SK-N-SH (cell line): ENCODE data around the gene TMEM255B. TPM values are rescaled to one million over a fixed set of nuclear protein-coding genes. Genes with fewer than 3 reads are reported as not detected.

Experiments
- CTCF ChIA-PET: fragments of 300-600, 350-600 bp; formaldehyde crosslinking; extraction: SDS; loops from one replicate; lab custom pipeline; 2021; lab: Yijun Ruan, JAX
- POLR2A ChIA-PET: fragments of 350-600 bp; sonication (Branson Sonifier 250); formaldehyde crosslinking; extraction: SDS; loops from one replicate; lab custom pipeline; 2020; ENCODE audit warnings: antibody characterized with exemption, inconsistent platforms; lab: Yijun Ruan, JAX
- DNase-seq: peaks from one replicate; pipeline ENCODE4 v3.0.0; 2012
- H2AFZ ChIP-seq: fragments of 200-600 bp; sonication (generic); 2 replicates; pipeline ENCODE4 v1.8.1; 2016; ENCODE audit warnings: antibody characterized with exemption, mild to moderate bottlenecking, low read depth
- H3F3A ChIP-seq: fragments of 200-600 bp; sonication (generic); replicated peaks from 2 replicates; pipeline ENCODE3; 2016; ENCODE audit warnings: antibody characterized with exemption, mild to moderate bottlenecking; ENCODE audit not compliant: insufficient read depth
- H3K27ac ChIP-seq, 2 experiments: fragments of 200-500 bp in 1 of 2; fragments of 200-600 bp in 1 of 2; sonication (Bioruptor generic) in 1 of 2; sonication (generic), shearing (Covaris generic) in 1 of 2; 2 replicates each; pipeline versions ENCODE4 v1.5.1 to v1.6.1; 2014 to 2016; ENCODE audit warnings: low read depth in 2 of 2, inconsistent platforms in 1 of 2, low read length in 1 of 2, mild to moderate bottlenecking in 1 of 2, mixed read lengths in 1 of 2
- H3K27me3 ChIP-seq: fragments of 200-600 bp; sonication (generic), shearing (Covaris generic); 2 replicates; pipeline ENCODE4 v1.6.1; 2016; ENCODE audit warnings: mixed run types; ENCODE audit not compliant: insufficient read depth
- H3K36me3 ChIP-seq, 2 experiments: fragments of 200-500 bp in 1 of 2; fragments of 200-600 bp in 1 of 2; sonication (Bioruptor generic) in 1 of 2; sonication (generic) in 1 of 2; replicated peaks in 1 of 2; 2 replicates each; pipeline versions ENCODE3 to v1.5.1; 2014 to 2016; ENCODE audit warnings: low read length in 1 of 2, mild to moderate bottlenecking in 1 of 2; ENCODE audit not compliant: insufficient read depth in 2 of 2, control insufficient read depth in 1 of 2
- H3K4me1 ChIP-seq, 2 experiments: fragments of 200-500 bp in 1 of 2; fragments of 200-600 bp in 1 of 2; sonication (Bioruptor generic) in 1 of 2; sonication (generic), shearing (Covaris generic) in 1 of 2; 2 replicates each; pipeline versions ENCODE4 v1.5.1 to v1.6.1; 2014 to 2016; ENCODE audit warnings: low read depth in 1 of 2, low read length in 1 of 2, mixed run types in 1 of 2; ENCODE audit not compliant: insufficient read depth in 2 of 2, control insufficient read depth in 1 of 2
- H3K4me2 ChIP-seq: fragments of 200-600 bp; sonication (generic), shearing (Covaris generic); 2 replicates; pipeline ENCODE4 v1.6.1; 2017; ENCODE audit warnings: mixed run types
- H3K4me3 ChIP-seq, 2 experiments: fragments of 200-500 bp in 1 of 2; fragments of 200-600 bp in 1 of 2; sonication (Bioruptor generic) in 1 of 2; sonication (generic), shearing (Covaris generic) in 1 of 2; 2 replicates each; pipeline versions ENCODE4 v1.5.1 to v1.8.1; 2014 to 2016; ENCODE audit warnings: low read depth in 2 of 2, inconsistent platforms in 1 of 2, low read length in 1 of 2, mild to moderate bottlenecking in 1 of 2, mixed read lengths in 1 of 2, moderate library complexity in 1 of 2
- H3K79me2 ChIP-seq: fragments of 200-600 bp; sonication (generic); 2 replicates; pipeline ENCODE4 v1.8.1; 2017; ENCODE audit warnings: mild to moderate bottlenecking; ENCODE audit not compliant: insufficient read depth
- H3K9ac ChIP-seq: fragments of 200-600 bp; sonication (generic); 2 replicates; pipeline ENCODE4 v1.6.1; 2017; ENCODE audit warnings: mixed run types
- H3K9me2 ChIP-seq: fragments of 200-600 bp; sonication (generic); 2 replicates; pipeline ENCODE4 v1.6.1; 2017; ENCODE audit warnings: mixed run types
- H3K9me3 ChIP-seq: fragments of 200-600 bp; sonication (generic); 2 replicates; pipeline ENCODE4 v1.6.1; 2017; ENCODE audit warnings: mixed run types, mild to moderate bottlenecking, moderate library complexity
- H4K20me1 ChIP-seq: fragments of 200-600 bp; sonication (generic); 2 replicates; pipeline ENCODE4 v1.6.1; 2017; ENCODE audit warnings: mild to moderate bottlenecking, mixed run types; ENCODE audit not compliant: insufficient read depth
- CHD2 ChIP-seq: fragments of 150-350 bp; IDR thresholded peaks from 2 replicates; pipeline ENCODE4 v1.6.1; 2018; ENCODE audit warnings: low read length; ENCODE audit not compliant: partially characterized antibody
- ELF1 ChIP-seq: IDR thresholded peaks from 2 replicates; pipeline ENCODE4 v1.4.0; 2012
- EP300 ChIP-seq, 2 experiments: IDR thresholded peaks; 2 replicates each; pipeline versions ENCODE4 v1.4.0 to v1.6.1; 2012; ENCODE audit warnings: borderline replicate concordance in 1 of 2, low read depth in 1 of 2, low read length in 1 of 2
- EZH2phosphoT487 ChIP-seq: fragments of 200-600 bp; sonication (generic); IDR thresholded peaks from 2 replicates; pipeline ENCODE4 v1.6.1; 2017; ENCODE audit warnings: low read depth, mixed run types, mild to moderate bottlenecking, antibody characterized with exemption, moderate library complexity, borderline replicate concordance
- GABPA ChIP-seq: IDR thresholded peaks from 2 replicates; pipeline ENCODE4 v1.4.0; 2012; ENCODE audit warnings: low read depth, mild to moderate bottlenecking
- JUND ChIP-seq: IDR thresholded peaks from 2 replicates; pipeline ENCODE4 v1.4.0; 2012
- MAX ChIP-seq: IDR thresholded peaks from 2 replicates; pipeline ENCODE4 v1.4.0; 2012; ENCODE audit warnings: low read depth
- MEF2A ChIP-seq: IDR thresholded peaks from 2 replicates; pipeline ENCODE4 v1.4.0; 2012; ENCODE audit warnings: low read depth, borderline replicate concordance
- POLR2AphosphoS5 ChIP-seq: IDR thresholded peaks from 2 replicates; pipeline ENCODE4 v1.6.1; 2012; ENCODE audit warnings: low read depth, low read length
- REST ChIP-seq: IDR thresholded peaks from 2 replicates; pipeline ENCODE4 v1.6.1; 2012; ENCODE audit warnings: mild to moderate bottlenecking, low read depth, low read length, moderate library complexity
- RFX5 ChIP-seq: IDR thresholded peaks from 2 replicates; pipeline ENCODE4 v1.6.1; 2012; ENCODE audit warnings: mild to moderate bottlenecking, improper control_type of control experiment, low read length
- SIN3A ChIP-seq: IDR thresholded peaks from 2 replicates; pipeline ENCODE4 v1.6.1; 2012; ENCODE audit warnings: low read depth, mild to moderate bottlenecking, low read length, moderate library complexity, borderline replicate concordance
- USF1 ChIP-seq: IDR thresholded peaks from 2 replicates; pipeline ENCODE4 v1.4.0; 2012; ENCODE audit warnings: low read depth, borderline replicate concordance
- YY1 ChIP-seq: IDR thresholded peaks from 2 replicates; pipeline ENCODE4 v1.4.0; 2012; ENCODE audit warnings: low read depth, mild to moderate bottlenecking
- ZBTB33 ChIP-seq: IDR thresholded peaks from 2 replicates; pipeline ENCODE4 v1.4.0; 2012; ENCODE audit warnings: low read depth, borderline replicate concordance
- WGBS: methylation state at CpG from one replicate; pipeline ENCODE4 v1.1.6; 2017; ENCODE audit warnings: low lambda C conversion rate; 5-methylcytosine and 5-hydroxymethylcytosine counted together
- polyA plus RNA-seq, 3 experiments: library from polyadenylated mRNA; depleted of rRNA; stranded (reverse); fragments of >200 nt; gene quantifications; 2 replicates each; pipeline ENCODE4 v1.2.3, GENCODE V29; 2012

The TMEM255B gene
- polyA plus RNA-seq, 1 of the 3 experiments (the other 2 are of a cell fraction), result 14.8 TPM

- Histone ChIP-seq H3K4me3 (no peak overlapping the region), H4K20me1 (no peaks in the 10 kb centered on the region), H3K9ac (no peak overlapping the region), H3F3A (no peaks in the 10 kb centered on the region), H3K4me1 (peaks cover 10 to 20% of the 10 kb centered on the region in 2 experiments; a peak in 2 of 4 replicates), H3K79me2 (no peaks in the 10 kb centered on the region), H2AFZ (no peak overlapping the region), H3K9me3 (no peaks in the 10 kb centered on the region), H3K27me3 (no peaks in the 10 kb centered on the region), H3K27ac (no peak overlapping the region), H3K4me2 (no peak overlapping the region), H3K36me3 (no peaks in the 10 kb centered on the region), H3K9me2 (no peaks in the 10 kb centered on the region)
- no peak for DNase-seq
- CTCF ChIA-PET, result no interaction called here
- 73% methylated on average over 2 of the region's 2 CpGs for WGBS
- TF ChIP-seq ELF1 (no peak), EZH2phosphoT487 (no peak), SIN3A (no peak), USF1 (no peak), ZBTB33 (no peak), POLR2AphosphoS5 (no peak), REST (no peak), GABPA (no peak), EP300 (IDR thresholded peaks at IDR 0.05; ENCODE audit: borderline replicate concordance in 1 of 2, low read depth in 1 of 2, low read length in 1 of 2) (no peak), YY1 (no peak), CHD2 (no peak), RFX5 (no peak), MEF2A (no peak), MAX (no peak), JUND (no peak)
- POLR2A ChIA-PET, result no interaction called here
Measured at GRCh38 chr13:113809934-113810333, 50.9 kb downstream of the TMEM255B start.
